Measurements from ENCODE around the gene SMAP2.
A peak's percentile ranks its signal among the peaks of the same experiment; 100 is the strongest.
"Not testable (repeated sequence)": the region's sequence is repeated elsewhere in the genome, so short reads cannot be mapped to it uniquely, and the experiment has no call there.

Gene SMAP2

DNA sequence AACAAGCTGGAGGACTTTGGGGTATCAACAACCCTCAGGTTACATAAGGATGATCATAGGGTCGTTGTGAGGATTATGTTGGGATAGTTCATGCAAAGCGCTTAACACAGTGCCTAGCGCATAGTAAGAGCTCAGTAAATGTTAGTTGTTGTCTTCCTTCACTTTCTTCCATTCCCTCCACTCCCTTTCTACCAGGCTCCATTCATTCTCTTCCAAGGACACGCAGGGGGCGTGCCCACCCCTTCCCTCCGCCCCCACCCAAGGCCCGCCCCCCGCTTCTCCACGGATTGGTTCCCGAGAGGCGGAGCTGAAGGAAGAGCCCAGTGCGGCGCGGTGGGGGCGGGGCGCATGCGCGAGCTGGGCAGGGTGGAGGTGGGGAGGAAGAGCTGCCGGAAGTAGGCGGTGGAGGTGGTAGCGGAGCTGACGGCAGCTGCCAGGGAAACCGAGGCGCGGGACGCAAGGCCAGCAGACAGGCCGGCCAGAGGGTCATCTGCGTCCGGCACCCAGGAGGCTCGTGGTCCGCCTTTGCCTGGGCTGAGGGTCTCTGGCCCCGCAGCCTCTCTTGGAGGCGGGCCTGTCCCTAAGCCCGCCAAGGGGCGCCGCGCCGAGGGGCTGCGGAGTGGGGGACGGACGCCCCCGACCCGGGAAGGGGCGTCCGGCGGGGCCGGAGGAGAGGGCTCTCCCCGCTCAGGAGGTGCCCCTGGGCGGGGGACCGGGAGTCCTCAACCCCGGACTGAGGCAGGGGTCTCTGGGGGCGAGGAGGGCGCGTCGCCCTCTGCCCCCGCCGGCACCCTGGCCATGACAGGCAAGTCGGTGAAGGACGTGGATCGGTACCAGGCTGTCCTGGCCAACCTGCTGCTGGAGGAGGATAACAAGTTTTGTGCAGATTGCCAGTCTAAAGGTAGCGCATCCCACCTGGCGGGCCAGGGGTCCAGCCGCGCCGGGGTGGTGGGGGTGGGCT is at the start of gene SMAP2:
TSS of gene SMAP2 (plus strand) at position 405 of the 961 bp plus-strand sequence. CDS start at position 799, 394 bp downstream.
- DNase-seq (ENCODE audit: low read depth): peak; percentile 85

GRCh38 chr1:40331403-40331802 is 42.1 kb upstream of the SMAP2 start:
- DNase-seq (ENCODE audit: low read depth): not testable (repeated sequence)

- no peak for DNase-seq (ENCODE audit: low read depth)
Measured at GRCh38 chr1:40332695-40333094, 40.8 kb upstream of the SMAP2 start.

DNA sequence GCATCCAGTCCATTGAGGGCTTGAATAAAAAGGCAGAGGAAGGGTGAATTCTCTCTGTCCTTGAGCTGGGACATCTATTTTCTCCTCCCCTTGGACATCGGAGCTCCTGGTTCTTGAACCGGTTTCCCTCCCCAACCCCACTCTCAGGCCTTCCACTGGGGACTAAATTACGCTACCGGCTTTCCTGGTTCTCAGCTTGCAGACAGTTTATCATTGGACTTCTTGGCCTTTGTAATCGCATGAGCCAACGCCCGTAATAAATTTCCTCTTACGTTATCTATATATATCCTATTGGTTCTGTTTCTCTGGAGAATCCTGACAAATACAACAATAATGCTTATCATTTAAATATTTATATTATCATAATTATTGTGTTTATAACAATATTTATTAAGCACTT is 36.1 kb upstream of the SMAP2 start:
- no peak for DNase-seq (ENCODE audit: low read depth)

GRCh38 chr1:40338745-40339419 is 34.6 kb upstream of the SMAP2 start:
- DNase-seq (ENCODE audit: low read depth): peak; percentile 83

- DNase-seq (ENCODE audit: low read depth): no peak
Measured at GRCh38 chr1:40339420-40340323, 33.9 kb upstream of the SMAP2 start.

GRCh38 chr1:40341491-40342380 is 31.8 kb upstream of the SMAP2 start:
- no peak for DNase-seq (ENCODE audit: low read depth)

DNA sequence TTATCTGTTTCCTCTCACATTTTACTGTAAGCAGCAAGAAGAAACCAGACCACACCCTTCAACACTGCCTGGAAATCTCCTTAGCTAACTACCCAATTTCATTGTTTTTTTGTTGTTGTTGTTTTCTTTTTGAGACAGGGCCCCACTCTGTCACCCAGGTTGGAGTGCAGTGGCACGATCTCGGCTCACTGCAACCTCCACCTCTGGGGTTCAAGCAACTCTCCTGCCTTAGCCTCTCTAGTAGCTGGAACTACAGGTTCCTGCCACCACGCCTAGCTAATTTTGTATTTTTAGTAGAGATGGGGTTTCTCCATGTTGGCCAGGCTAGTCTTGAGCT is 31.2 kb upstream of the SMAP2 start:
- not testable (repeated sequence) for DNase-seq (ENCODE audit: low read depth)

DNA sequence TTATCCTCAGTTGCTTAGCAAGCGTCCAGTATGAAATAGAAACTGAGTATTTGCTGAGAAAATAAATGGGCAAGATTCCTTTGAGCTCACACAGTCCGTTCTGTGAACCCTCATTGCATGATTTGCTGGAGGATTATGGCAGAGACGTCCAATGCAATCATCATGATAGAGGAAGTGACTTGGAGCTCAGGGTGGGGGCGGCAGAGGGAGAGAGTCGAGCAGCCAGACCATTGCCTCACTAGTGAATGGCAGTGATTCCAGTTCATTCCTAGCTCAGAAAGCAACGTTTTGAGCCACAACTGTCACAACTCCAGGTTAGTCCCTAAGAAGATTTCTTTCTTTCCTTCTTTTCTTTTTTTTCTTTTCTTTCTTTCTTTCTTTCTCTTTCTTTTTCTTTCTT is 28.9 kb upstream of the SMAP2 start:
- no peak for DNase-seq (ENCODE audit: low read depth)

- DNase-seq (ENCODE audit: low read depth): no peak
Measured at GRCh38 chr1:40350391-40350790, 23.1 kb upstream of the SMAP2 start.

GRCh38 chr1:40351124-40351523 is 22.4 kb upstream of the SMAP2 start:
- no peak for DNase-seq (ENCODE audit: low read depth)

GRCh38 chr1:40352126-40352525 is 21.4 kb upstream of the SMAP2 start:
- DNase-seq (ENCODE audit: low read depth): no peak

DNA sequence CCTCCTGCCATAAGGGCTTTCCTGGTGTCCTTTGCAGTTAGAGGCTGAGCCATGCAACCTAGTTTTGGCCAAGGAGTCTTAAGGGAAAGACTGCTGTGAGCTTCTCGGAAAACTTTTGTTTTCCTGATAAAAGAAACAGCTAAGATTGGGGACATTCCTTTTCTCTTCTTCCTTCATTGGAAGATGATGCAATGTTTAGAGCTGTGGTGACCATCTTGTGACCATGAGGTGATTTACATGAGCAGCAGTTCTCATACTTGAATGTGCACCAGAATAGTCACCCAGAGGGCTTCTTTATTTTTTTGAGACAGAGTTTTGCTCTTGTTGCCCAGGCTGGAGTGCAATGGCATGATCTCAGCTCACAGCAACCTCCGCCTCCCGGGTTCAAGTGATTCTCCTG is 20.4 kb upstream of the SMAP2 start:
- DNase-seq (ENCODE audit: low read depth): no peak

- no peak for DNase-seq (ENCODE audit: low read depth)
Measured at GRCh38 chr1:40357625-40358024, 15.9 kb upstream of the SMAP2 start.

GRCh38 chr1:40360631-40361030 is 12.9 kb upstream of the SMAP2 start:
- no peak for DNase-seq (ENCODE audit: low read depth)

- no peak for DNase-seq (ENCODE audit: low read depth)
Measured at GRCh38 chr1:40361201-40361600, 12.3 kb upstream of the SMAP2 start.

GRCh38 chr1:40361637-40362036 is 11.9 kb upstream of the SMAP2 start:
- no peak for DNase-seq (ENCODE audit: low read depth)

DNA sequence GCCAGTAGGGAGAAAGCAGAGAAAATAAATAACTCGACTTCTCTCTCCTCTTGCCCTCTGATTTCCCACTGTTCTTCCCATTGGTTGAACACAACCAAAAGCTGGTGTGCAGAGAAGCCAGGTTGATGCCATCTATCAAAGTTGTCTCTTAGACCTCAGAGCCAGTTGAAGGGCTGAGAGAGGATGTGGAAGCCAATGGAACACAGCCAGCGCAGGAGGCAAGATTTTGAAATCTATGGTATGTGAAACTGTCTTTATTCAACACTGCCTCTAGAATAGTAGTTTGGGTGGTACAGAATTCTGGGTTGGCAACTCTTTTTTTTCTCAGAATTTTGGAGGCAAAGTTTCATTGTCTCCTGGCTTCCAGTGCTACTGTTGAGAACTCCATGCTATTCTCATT is 11.3 kb upstream of the SMAP2 start:
- DNase-seq (ENCODE audit: low read depth): no peak

- no peak for DNase-seq (ENCODE audit: low read depth)
Measured at GRCh38 chr1:40362699-40363098, 10.8 kb upstream of the SMAP2 start.

GRCh38 chr1:40363721-40364120 is 9.8 kb upstream of the SMAP2 start:
- DNase-seq (ENCODE audit: low read depth): no peak

DNA sequence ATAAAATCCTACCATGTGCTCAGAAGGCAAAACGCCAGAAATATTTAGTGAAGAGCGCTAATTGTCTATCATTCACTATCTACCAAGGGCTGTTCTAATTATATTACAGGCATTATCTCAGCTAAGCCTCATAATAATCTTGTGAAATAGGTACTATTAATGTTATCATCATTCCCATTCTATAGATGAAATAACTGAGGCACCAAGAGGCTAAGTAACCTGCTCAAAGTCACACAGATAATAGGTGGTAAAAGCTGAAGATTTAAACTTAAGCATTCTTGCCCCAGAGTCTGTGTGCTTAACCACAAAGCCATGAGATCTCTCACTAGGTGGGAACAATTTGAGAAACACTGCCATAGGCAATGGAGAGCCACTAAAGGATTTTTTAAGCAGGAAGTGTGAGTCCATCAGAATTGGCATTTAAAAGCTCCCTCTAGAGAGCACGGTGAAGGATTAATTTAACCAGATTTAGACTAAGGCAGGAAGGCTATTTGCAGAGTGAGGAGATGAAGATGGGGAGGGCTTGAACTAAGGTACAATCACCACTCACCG is 1.7 kb upstream of the SMAP2 start:
- DNase-seq (ENCODE audit: low read depth): no peak

Measured in stimulated activated CD8-positive, alpha-beta memory T cell treated with anti-CD3 and anti-CD28 coated beads, Interleukin-7, amount 100 ng/mL, for 24 hours (primary cell).